Smooth muscle cell of the brain vasculature (primary cell): ENCODE measurements around the gene EIF1B.
"Not testable (repeated sequence)": the region's sequence is repeated elsewhere in the genome, so short reads cannot be mapped to it uniquely, and the experiment has no call there.

Source experiments
- DNase-seq: peaks from one replicate; pipeline ENCODE4 v3.0.0-alpha.2; 2012; ENCODE audit warnings: low read depth, low spot score

EIF1B gene

GRCh38 chr3:40309418-40309924 is at the start of gene EIF1B:
Gene EIF1B (plus strand): TSS chr3:40309707. CDS start chr3:40309942, 235 bp downstream.
- peak; percentile 97 for DNase-seq

- no peak for DNase-seq
Observed at GRCh38 chr3:40262331-40262730, 47.2 kb upstream of the EIF1B start.

GRCh38 chr3:40264451-40264850 is 45.1 kb upstream of the EIF1B start:
- DNase-seq, result no peak

DNA sequence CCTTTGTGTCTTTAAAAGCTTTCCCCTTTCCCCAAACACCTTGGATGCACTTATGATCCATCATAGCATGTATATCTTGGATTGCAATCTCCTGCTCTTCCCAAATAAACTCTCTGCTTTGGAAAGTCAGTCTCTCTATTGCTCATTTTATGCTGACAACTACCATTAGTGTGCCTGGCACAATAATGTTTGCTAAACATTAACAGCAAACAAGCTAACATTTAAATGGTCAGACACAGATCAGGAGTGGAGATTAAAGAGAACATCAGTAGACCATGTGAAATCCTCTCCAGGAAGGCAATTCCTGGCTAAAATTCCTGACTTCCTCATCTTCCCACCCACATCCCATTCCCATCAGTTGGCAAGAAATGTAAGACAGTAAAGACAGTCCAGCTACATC is 44.3 kb upstream of the EIF1B start:
- no peak for DNase-seq

- DNase-seq, result no peak
Observed at GRCh38 chr3:40267937-40268724, 41.4 kb upstream of the EIF1B start.

DNA sequence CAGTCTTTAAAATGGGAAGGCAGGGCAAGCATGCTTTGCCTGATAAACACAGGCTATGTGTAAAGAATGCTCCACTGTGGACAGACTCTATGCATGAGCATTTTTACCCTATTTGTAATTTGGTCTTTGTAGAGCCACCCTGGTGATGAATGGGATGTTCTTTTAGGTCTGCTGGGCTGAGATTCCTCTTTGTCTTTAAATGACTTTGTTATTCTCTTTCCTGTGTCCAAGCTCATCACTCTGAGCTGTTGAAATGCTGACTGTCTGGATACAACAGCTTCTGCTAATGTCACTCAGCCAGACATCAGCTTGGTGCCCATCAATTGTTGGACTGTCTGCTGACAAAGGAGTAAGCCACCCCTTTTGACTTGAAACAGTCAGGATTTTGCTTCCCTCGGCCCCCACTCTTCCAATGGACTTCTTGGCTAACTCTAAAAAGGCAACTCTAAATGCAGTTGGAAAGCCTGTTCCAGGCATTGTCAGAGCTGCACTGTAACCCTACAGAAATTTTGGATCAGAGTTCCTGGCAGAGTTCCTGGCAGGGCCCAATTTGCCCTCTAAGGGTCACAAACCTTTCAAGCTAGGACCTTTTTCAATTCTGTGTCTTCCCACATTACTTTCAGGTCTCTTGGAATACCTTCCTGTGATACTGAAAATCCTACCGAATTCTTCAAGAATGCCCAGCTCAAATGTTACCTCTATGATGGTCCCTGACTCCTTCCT is 40.5 kb upstream of the EIF1B start:
- DNase-seq, result no peak

DNA sequence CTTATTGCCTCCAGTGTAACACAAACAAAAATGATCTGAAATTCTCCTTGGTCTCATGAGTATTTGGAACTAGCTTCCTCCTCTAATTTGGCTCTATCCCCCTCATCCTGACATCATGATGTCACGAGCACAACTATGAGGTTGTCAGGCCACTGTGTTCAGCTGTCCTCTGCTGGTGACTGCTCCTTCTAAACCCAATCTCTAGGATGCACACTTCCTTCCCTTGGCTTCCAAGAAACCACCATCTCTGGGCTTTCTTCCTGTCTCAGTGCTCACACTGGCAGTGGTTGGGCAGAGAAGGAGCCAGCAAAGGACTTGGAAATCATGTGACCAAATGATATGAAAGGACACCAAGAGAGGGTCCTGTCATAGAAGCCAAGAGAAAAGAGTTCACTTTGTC is 30.7 kb upstream of the EIF1B start:
- DNase-seq, result no peak

DNA sequence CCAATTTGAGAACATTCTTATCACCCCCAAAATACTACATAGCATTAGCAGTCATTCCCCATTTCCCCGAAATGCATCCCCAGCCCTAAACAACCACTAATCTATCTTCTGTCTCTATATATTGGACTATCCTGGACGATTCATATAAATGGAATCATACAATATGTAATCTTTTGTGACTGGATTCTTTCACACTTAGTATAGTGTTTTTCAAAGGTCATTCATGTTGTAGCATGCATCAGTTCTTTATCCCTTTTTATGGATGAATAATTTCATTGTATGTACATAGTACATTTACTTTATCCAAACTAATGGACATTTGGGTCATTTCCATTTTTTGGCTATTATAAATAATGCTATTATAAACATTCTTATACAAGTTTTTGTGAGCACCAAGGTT is 27.5 kb upstream of the EIF1B start:
- DNase-seq, result no peak

DNA sequence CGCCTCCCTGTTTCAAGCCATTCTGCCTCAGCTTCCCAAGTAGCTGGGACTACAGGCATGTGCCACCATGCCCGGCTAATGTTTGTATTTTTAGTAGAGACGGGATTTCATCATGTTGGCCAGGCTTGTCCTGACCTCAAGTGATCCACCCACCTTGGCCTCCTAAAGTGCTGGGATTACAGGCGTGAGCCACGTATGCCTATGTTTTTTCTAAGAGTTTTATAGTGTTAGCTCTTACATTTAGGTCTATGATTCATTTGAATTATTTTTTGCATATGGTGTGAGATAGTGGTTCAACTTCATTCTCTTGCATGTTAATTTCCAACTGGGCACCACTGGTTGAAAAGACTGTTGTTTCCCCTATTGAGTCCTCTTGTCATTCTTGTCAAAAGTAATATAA is 26.4 kb upstream of the EIF1B start:
- not testable (repeated sequence) for DNase-seq

- no peak for DNase-seq
Observed at GRCh38 chr3:40287248-40287647, 22.3 kb upstream of the EIF1B start.

DNA sequence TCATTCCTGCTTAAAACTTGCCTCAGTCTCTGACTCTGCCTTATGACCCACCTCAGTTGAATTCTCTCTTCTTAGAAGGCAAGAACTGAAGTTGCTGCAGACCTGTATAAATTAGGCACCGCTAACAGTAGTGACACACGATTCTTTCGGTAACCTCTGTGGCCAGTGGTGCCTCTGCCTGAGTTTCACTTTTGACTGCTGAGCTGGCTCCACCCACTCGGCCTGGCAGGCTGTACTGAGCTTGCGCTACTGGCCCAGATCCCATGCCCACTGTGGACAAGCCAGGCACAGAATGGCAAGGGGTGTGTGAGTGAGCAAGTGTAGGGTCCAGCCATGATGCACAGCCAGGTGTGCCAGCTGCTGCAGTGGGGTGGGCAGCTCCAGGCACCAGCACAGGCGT is 19.1 kb upstream of the EIF1B start:
- no peak for DNase-seq

DNA sequence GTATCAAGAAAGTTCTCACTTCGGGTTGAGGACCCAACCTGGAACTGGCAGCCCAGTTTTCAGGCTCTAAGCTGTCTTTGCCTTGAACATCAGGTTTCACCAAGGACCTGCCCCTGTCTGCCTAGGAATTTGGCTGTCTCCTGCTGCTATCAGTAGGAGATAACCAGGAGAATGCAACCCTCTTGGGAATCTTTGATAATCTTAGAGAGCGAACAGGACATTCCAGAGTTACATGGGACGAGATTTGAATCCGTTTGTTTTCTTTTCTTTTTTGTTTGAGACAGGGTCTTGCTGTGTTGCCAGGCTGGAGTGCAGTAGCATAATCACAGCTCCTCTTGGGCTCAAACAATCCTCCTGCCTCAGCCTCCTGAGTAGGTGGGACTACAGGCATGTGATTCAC is 18.0 kb upstream of the EIF1B start:
- DNase-seq, result no peak

DNA sequence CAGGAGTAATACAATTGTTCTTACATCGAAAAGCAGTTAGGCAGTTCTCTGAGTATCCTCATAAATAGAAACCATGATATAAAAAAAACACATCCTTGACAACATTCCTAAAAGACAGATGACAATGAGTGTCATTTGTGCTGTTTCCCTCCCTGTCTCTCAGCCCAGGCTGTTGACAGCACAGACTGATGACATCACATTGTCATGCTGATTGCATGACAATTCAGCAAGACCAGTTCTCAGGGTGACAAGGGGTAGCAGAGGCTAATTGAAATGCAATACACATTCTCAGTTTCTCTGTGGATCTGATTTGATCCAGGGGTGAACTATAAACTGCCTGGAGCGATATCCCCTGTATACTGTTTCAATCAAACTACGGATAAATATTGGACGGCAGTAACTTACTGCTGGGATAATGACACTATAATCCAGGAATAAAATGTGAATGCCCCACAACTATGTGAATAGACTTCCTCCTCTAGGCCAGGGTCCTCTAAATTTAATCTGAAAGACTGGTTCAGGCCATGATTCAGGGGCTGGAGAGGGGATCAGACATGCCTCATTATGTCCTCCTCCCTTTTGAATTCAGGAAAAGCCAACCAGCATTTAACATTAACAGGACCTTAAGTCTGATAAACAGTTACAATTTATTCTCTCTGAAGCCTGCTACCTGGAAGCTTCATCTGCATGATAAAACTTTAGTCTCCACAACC is 16.7 kb upstream of the EIF1B start:
- no peak for DNase-seq

- DNase-seq, result no peak
Observed at GRCh38 chr3:40294434-40294833, 15.1 kb upstream of the EIF1B start.

DNA sequence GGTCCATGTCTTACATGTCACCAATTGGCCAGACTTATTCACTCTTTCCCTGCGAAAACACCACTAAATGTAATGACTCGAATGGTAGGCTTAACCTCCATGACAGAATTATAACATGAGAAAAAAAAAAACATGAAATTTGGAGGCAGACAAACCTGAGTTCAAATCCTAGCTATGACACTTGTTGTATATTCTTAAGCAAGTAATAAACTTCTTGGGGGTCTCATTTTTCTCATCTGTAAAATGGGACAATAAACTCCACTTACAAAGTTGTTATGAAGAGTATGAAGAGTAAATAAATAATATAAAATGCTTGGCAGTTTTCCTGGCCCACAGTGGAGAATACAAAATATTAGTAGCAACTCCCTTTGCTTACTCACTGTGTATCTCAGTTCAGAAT is 11.4 kb upstream of the EIF1B start:
- no peak for DNase-seq

DNA sequence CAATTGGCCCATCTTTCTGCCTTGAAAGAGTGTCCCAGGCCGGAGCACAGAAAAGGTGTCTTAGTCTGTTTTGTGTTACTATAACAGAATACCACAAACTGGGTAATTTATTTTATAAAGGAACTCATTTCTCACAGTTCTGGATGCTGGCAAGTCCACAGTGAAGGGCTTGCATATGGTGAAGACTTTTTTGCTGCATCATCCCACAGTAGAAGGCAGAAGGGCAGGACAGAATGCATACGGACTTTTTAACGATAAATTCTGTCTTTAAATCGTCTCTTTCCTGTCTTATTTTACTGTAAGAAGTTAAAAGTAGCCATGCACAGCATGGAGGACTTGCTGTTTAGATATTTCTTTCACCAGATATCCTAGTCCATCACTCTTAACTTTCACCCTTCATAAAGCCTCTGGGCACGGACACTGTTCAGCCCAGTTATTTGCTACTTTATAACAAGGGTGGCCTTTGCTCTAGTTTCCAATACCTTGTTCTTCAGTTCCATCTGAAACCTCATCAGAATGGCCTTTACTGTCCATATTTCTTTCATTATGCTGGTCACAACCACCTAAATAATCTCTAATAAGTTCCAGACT is 10.3 kb upstream of the EIF1B start:
- no peak for DNase-seq

DNA sequence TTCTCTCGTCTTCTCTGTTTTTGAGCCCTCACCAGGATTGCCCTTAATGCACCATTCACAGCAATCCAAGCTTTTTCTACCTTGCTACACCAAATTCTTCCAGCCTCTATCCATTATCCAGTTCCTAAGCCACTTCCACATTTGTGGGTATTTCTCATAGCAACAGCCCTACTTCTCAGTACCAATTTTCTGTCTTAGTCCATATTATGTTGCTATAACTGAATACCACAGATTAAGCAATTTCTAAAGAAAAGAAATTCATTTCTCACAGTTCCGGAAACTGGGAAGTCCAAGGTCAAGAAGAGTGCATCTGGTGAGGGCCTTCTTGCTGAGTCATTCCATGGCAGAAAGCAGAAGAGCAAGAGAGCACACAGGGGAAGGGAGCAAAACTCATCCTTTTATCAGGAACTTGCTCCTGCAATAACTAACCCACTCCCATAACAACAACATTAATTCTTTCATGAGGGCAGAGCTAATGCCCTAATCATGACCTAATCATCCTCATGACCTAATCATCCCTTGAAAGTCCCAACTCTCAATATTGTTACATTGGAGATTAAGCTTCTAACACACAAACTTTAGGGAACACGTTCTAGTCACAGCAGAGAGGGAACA is 9.7 kb upstream of the EIF1B start:
- DNase-seq, result no peak

- no peak for DNase-seq
Observed at GRCh38 chr3:40302784-40303183, 6.7 kb upstream of the EIF1B start.

- no peak for DNase-seq
Observed at GRCh38 chr3:40304352-40304751, 5.2 kb upstream of the EIF1B start.

DNA sequence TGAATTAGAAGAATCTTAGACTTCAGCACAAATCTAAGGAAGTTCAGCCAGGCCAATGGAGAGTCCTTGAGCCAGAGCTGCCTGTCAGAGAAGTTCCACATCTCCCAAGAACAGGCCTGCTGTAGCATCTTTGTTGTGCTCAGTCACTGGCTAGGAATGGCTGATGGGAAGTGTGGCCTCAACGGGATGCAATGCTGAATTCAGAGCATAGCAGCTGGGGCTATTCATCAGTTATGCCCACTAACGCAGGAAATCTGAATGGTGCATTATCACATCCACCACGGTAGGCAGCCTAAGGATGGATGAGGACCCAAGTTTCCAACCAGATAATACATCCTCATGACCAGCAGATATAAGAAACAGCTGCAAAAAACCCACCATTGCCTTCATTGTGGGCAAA is 3.2 kb upstream of the EIF1B start:
- no peak for DNase-seq

- no peak for DNase-seq
Observed at GRCh38 chr3:40307176-40307575, 2.3 kb upstream of the EIF1B start.
